Activated CD4-positive, alpha-beta T cell treated with anti-CD3 and anti-CD28 coated beads for 36 hours (primary cell): ENCODE measurements around the gene HMOX2. TPM values are rescaled to one million over a fixed set of nuclear protein-coding genes. Genes with fewer than 3 reads are reported as not detected.

Source experiments
- ATAC-seq: fragments of 200-7000 bp; cut with Tn5 transposase; one replicate; pipeline ENCODE4 v1.10.0; 2021; ENCODE audit warnings: mild to moderate bottlenecking, moderate library complexity
- CTCF ChIA-PET: fragments of 350-600 bp; sonication (Branson Sonifier 250); formaldehyde crosslinking; loops from one replicate; lab custom pipeline; 2021; ENCODE audit warnings: antibody characterized with exemption; lab: Charles Lee
- POLR2A ChIA-PET: fragments of 350-600 bp; sonication (Branson Sonifier 250); formaldehyde crosslinking; loops from one replicate; lab custom pipeline; 2021; ENCODE audit warnings: antibody characterized with exemption, inconsistent platforms; lab: Charles Lee
- DNase-seq: peaks from one replicate; pipeline ENCODE4 v3.0.0-alpha.2; 2020
- H3K27ac Mint-ChIP-seq: one replicate; pipeline ENCODE4 v1.8.0; 2021; ENCODE audit warnings: mixed read lengths
- H3K27me3 Mint-ChIP-seq: one replicate; pipeline ENCODE4 v1.8.0; 2021; ENCODE audit warnings: mixed read lengths
- H3K36me3 Mint-ChIP-seq: one replicate; pipeline ENCODE4 v1.8.0; 2021; ENCODE audit warnings: low read depth, mixed read lengths
- H3K4me1 Mint-ChIP-seq: one replicate; pipeline ENCODE4 v1.8.0; 2021; ENCODE audit warnings: mixed read lengths
- H3K4me3 Mint-ChIP-seq: one replicate; pipeline ENCODE4 v1.8.0; 2021; ENCODE audit warnings: mild to moderate bottlenecking, moderate library complexity, mixed read lengths
- H3K9me3 Mint-ChIP-seq: one replicate; pipeline ENCODE4 v1.8.0; 2021; ENCODE audit warnings: low read depth, mixed read lengths
- intact Hi-C, 2 experiments: fragments of 100-400 bp; cut with DNase I in 1 of 2; cut with micrococcal nuclease in 1 of 2; formaldehyde crosslinking; loops; one replicate each; pipeline versions ENCODE4 v1.14.2 to v1.15.1; 2022 to 2024; cut with DNase I, micrococcal nuclease
- total RNA-seq, 2 experiments: library from RNA; stranded (reverse); gene quantifications; one replicate each; pipeline ENCODE4 v1.2.3, GENCODE V29; 2021

HMOX2 gene
- total RNA-seq, 2 experiments from 2014 or later, result 67.7 to 80.2 TPM

GRCh38 chr16:4524571-4524970 lies 48.4 kb downstream of the HMOX2 start:
- Mint-ChIP-seq H3K9me3 (no peaks in the 10 kb centered on the region), H3K36me3 (peaks cover 4% of the 10 kb centered on the region), H3K4me1 (peaks cover 25% of the 10 kb centered on the region), H3K27ac (no peak overlapping the region), H3K4me3 (no peak overlapping the region), H3K27me3 (no peaks in the 10 kb centered on the region)
- no peak for ATAC-seq
- intact Hi-C loops, result no loop called here
- ChIA-PET CTCF (no interaction called here), POLR2A (interaction anchor here (0.6 kb wide), 1 partner anchor 182 kb away, joined by 3 read pairs; no protein-coding TSS in a partner anchor)
- no peak for DNase-seq

GRCh38 chr16:4525069-4525468 lies 48.9 kb downstream of the HMOX2 start:
- H3K9me3 Mint-ChIP-seq, result no peaks in the 10 kb centered on the region
- no peak overlapping the region for H3K4me3 Mint-ChIP-seq
- ChIA-PET CTCF (no interaction called here), POLR2A (interaction anchor here (0.6 kb wide), 1 partner anchor 182 kb away, joined by 3 read pairs; no protein-coding TSS in a partner anchor)
- no peak for DNase-seq
- no peak for ATAC-seq
- H3K36me3 Mint-ChIP-seq, result peaks cover 4% of the 10 kb centered on the region
- intact Hi-C loops, result no loop called here
- no peak overlapping the region for H3K27ac Mint-ChIP-seq
- peaks cover 30% of the 10 kb centered on the region for H3K4me1 Mint-ChIP-seq
- H3K27me3 Mint-ChIP-seq, result no peaks in the 10 kb centered on the region

GRCh38 chr16:4525634-4526277 lies 49.6 kb downstream of the HMOX2 start:
- POLR2A ChIA-PET, result no interaction called here

GRCh38 chr16:4529085-4530060 lies 53.2 kb downstream of the HMOX2 start:
- peaks cover 49% of the 10 kb centered on the region for H3K4me1 Mint-ChIP-seq
- DNase-seq, result peak; percentile 59
- H3K27me3 Mint-ChIP-seq, result no peaks in the 10 kb centered on the region
- ChIA-PET POLR2A (interaction anchor here (0.6 to 1.3 kb wide), 4 partner anchors 9 to 87 kb away, joined by 3 to 4 read pairs (median 3); partner anchors contain the start of genes CDIP1 and HMOX2), CTCF (interaction anchor here (0.7 to 2.8 kb wide), 10 partner anchors 12 to 205 kb away, joined by 3 to 23 read pairs (median 3); partner anchors contain the start of genes ANKS3 and DNAAF8)
- ATAC-seq, result peak; percentile 87
- H3K27ac Mint-ChIP-seq, result peak overlapping the region; percentile 98
- H3K4me3 Mint-ChIP-seq, result peak overlapping the region; percentile 34
- intact Hi-C loops, result loop anchor here (1.0 kb wide), 1 partner anchor 9 kb away; the partner anchor contains the start of gene CDIP1 (in 2 of the 2)
- no peaks in the 10 kb centered on the region for H3K9me3 Mint-ChIP-seq
- peaks cover 16% of the 10 kb centered on the region for H3K36me3 Mint-ChIP-seq

More at GRCh38 chr16:4525634-4526277, 49.6 kb downstream of the HMOX2 start:
- peak overlapping the region; percentile 19 for H3K27ac Mint-ChIP-seq
- H3K9me3 Mint-ChIP-seq, result no peaks in the 10 kb centered on the region
- CTCF ChIA-PET, result interaction anchor here (1.2 to 1.8 kb wide), 3 partner anchors 10 to 22 kb away, joined by 3 to 5 read pairs (median 4); no protein-coding TSS in a partner anchor
- peaks cover 4% of the 10 kb centered on the region for H3K36me3 Mint-ChIP-seq
- intact Hi-C loops, result no loop called here
- no peaks in the 10 kb centered on the region for H3K27me3 Mint-ChIP-seq
- DNase-seq, result no peak
- peaks cover 33% of the 10 kb centered on the region for H3K4me1 Mint-ChIP-seq
- no peak overlapping the region for H3K4me3 Mint-ChIP-seq
- no peak for ATAC-seq

GRCh38 chr16:4531811-4532210 lies 55.6 kb downstream of the HMOX2 start:
- ATAC-seq (no peak), DNase-seq (no peak)
- intact Hi-C loops, result no loop called here
- ChIA-PET CTCF (interaction anchor here (1.2 kb wide), 1 partner anchor 31 kb away, joined by 4 read pairs; no protein-coding TSS in a partner anchor), POLR2A (no interaction called here)
- H3K9me3 Mint-ChIP-seq, result no peaks in the 10 kb centered on the region
- no peak overlapping the region for H3K4me3 Mint-ChIP-seq
- no peaks in the 10 kb centered on the region for H3K27me3 Mint-ChIP-seq
- H3K27ac Mint-ChIP-seq, result no peak overlapping the region
- peaks cover 67% of the 10 kb centered on the region for H3K4me1 Mint-ChIP-seq
- peaks cover 17% of the 10 kb centered on the region for H3K36me3 Mint-ChIP-seq

GRCh38 chr16:4532238-4532637 lies 56.0 kb downstream of the HMOX2 start:
- peaks cover 67% of the 10 kb centered on the region for H3K4me1 Mint-ChIP-seq
- CTCF ChIA-PET, result interaction anchor here (1.2 to 1.6 kb wide), 3 partner anchors 27 to 31 kb away, joined by 3 to 7 read pairs (median 4); no protein-coding TSS in a partner anchor

GRCh38 chr16:4533490-4533889 lies 57.3 kb downstream of the HMOX2 start:
- intact Hi-C loops, result no loop called here
- Mint-ChIP-seq H3K4me1 (peaks cover 63% of the 10 kb centered on the region), H3K36me3 (peaks cover 21% of the 10 kb centered on the region), H3K9me3 (no peaks in the 10 kb centered on the region), H3K27me3 (no peaks in the 10 kb centered on the region), H3K27ac (no peak overlapping the region), H3K4me3 (no peak overlapping the region)
- DNase-seq, result no peak
- ChIA-PET CTCF (interaction anchor here (1.4 to 1.6 kb wide), 2 partner anchors 28 to 31 kb away, joined by 3 to 7 read pairs; no protein-coding TSS in a partner anchor), POLR2A (no interaction called here)
- no peak for ATAC-seq

More at GRCh38 chr16:4532238-4532637, 56.0 kb downstream of the HMOX2 start:
- Mint-ChIP-seq H3K27me3 (no peaks in the 10 kb centered on the region), H3K36me3 (peaks cover 20% of the 10 kb centered on the region), H3K4me3 (no peak overlapping the region), H3K9me3 (no peaks in the 10 kb centered on the region), H3K27ac (no peak overlapping the region)
- intact Hi-C loops, result no loop called here
- DNase-seq, result no peak
- POLR2A ChIA-PET, result no interaction called here
- no peak for ATAC-seq

- H3K4me1 Mint-ChIP-seq, result peaks cover 62% of the 10 kb centered on the region
- peak overlapping the region; percentile 31 for H3K27ac Mint-ChIP-seq
- no peak for DNase-seq
- intact Hi-C loops, result no loop called here
- ATAC-seq, result no peak
- H3K9me3 Mint-ChIP-seq, result no peaks in the 10 kb centered on the region
- peaks cover 24% of the 10 kb centered on the region for H3K36me3 Mint-ChIP-seq
- H3K4me3 Mint-ChIP-seq, result no peak overlapping the region
- no peaks in the 10 kb centered on the region for H3K27me3 Mint-ChIP-seq
- ChIA-PET CTCF (interaction anchor here (0.5 to 4.9 kb wide), 3 partner anchors 14 to 34 kb away, joined by 3 to 22 read pairs (median 3); no protein-coding TSS in a partner anchor), POLR2A (no interaction called here)
Measured at GRCh38 chr16:4534151-4534790, 58.1 kb downstream of the HMOX2 start.

GRCh38 chr16:4535627-4536108 lies 59.5 kb downstream of the HMOX2 start:
- H3K9me3 Mint-ChIP-seq, result peaks cover 6% of the 10 kb centered on the region
- intact Hi-C loops, result loop anchor here (5.0 kb wide), 4 partner anchors 33 to 562 kb away; partner anchors contain the start of genes DNAJA3 (in 1 of the 2), EEF2KMT (in 1 of the 2) and TFAP4 (in 1 of the 2)
- POLR2A ChIA-PET, result interaction anchor here (1.0 kb wide), 1 partner anchor 13 kb away, joined by 4 read pairs; no protein-coding TSS in a partner anchor
- DNase-seq, result peak; percentile 59
- peaks cover 51% of the 10 kb centered on the region for H3K4me1 Mint-ChIP-seq
- H3K27ac Mint-ChIP-seq, result peak overlapping the region; percentile 72
- CTCF ChIA-PET, result interaction anchor here (1.0 to 4.9 kb wide), 8 partner anchors 10 to 88 kb away, joined by 3 to 22 read pairs (median 4); partner anchors contain the start of gene MGRN1
- ATAC-seq, result peak; percentile 60
- no peaks in the 10 kb centered on the region for H3K27me3 Mint-ChIP-seq
- H3K36me3 Mint-ChIP-seq, result peaks cover 29% of the 10 kb centered on the region
- peak overlapping the region; percentile 6 for H3K4me3 Mint-ChIP-seq
